Inferior parietal cortex (tissue), 1 donor: ENCODE measurements around the gene ADAM19.

Experiments used
- DNase-seq: peaks from one replicate; pipeline ENCODE4 v3.0.0-alpha.2; 2016; ENCODE audit errors: extremely low spot score

Gene ADAM19

GRCh38 chr5:157463621-157464518 is 111.7 kb downstream of the ADAM19 start:
- no peak for DNase-seq

GRCh38 chr5:157463081-157463480 is 112.5 kb downstream of the ADAM19 start:
- no peak for DNase-seq

GRCh38 chr5:157460921-157461792 is 114.4 kb downstream of the ADAM19 start:
- DNase-seq, result no peak

- no peak for DNase-seq
Measured at GRCh38 chr5:157459715-157460599, 115.6 kb downstream of the ADAM19 start, which contains the start of gene NIPAL4. Gene NIPAL4 (plus strand): TSS chr5:157460213. CDS start chr5:157460321, 108 bp downstream.

- DNase-seq, result no peak
Measured at GRCh38 chr5:157458835-157459234, 116.7 kb downstream of the ADAM19 start.

- no peak for DNase-seq
Measured at GRCh38 chr5:157457391-157457790, 118.2 kb downstream of the ADAM19 start.

GRCh38 chr5:157456301-157456700 is 119.3 kb downstream of the ADAM19 start:
- peak; percentile 83 for DNase-seq

- no peak for DNase-seq
Measured at GRCh38 chr5:157455057-157455456, 120.5 kb downstream of the ADAM19 start.

- no peak for DNase-seq
Measured at GRCh38 chr5:157454273-157454672, 121.3 kb downstream of the ADAM19 start.

GRCh38 chr5:157451806-157452205 is 123.8 kb downstream of the ADAM19 start:
- DNase-seq, result no peak

GRCh38 chr5:157450024-157450423 is 125.6 kb downstream of the ADAM19 start:
- DNase-seq, result no peak

GRCh38 chr5:157449011-157449723 is 126.4 kb downstream of the ADAM19 start:
- DNase-seq, result no peak

GRCh38 chr5:157447201-157447637 is 128.4 kb downstream of the ADAM19 start:
- no peak for DNase-seq

GRCh38 chr5:157446412-157446935 is 129.1 kb downstream of the ADAM19 start:
- DNase-seq, result no peak

GRCh38 chr5:157445745-157446411 is 129.7 kb downstream of the ADAM19 start:
- DNase-seq, result no peak

- no peak for DNase-seq
Measured at GRCh38 chr5:157444224-157444623, 131.4 kb downstream of the ADAM19 start.

GRCh38 chr5:157443041-157443549 is 132.5 kb downstream of the ADAM19 start:
- no peak for DNase-seq

GRCh38 chr5:157434096-157434495 is 141.5 kb downstream of the ADAM19 start:
- no peak for DNase-seq

- DNase-seq, result peak; percentile 89
Measured at GRCh38 chr5:157431544-157432200, 143.9 kb downstream of the ADAM19 start.
